Loucy (cell line): ENCODE measurements around the gene MBP.

Experiments
- EZH2phosphoT487 ChIP-seq: fragments of 200-600 bp; IDR thresholded peaks from 2 replicates; pipeline ENCODE4 v1.6.1; 2018; ENCODE audit warnings: antibody characterized with exemption, mild to moderate bottlenecking, moderate library complexity, borderline replicate concordance
- TF ChIP-seq, protein P1 (sequence below): fragments of 200-600 bp; sonication (generic); conservative IDR thresholded peaks from 2 replicates; pipeline ENCODE4 v1.5.1; 2014; ENCODE audit warnings: mild to moderate bottlenecking, antibody characterized with exemption, low read length

DNA sequence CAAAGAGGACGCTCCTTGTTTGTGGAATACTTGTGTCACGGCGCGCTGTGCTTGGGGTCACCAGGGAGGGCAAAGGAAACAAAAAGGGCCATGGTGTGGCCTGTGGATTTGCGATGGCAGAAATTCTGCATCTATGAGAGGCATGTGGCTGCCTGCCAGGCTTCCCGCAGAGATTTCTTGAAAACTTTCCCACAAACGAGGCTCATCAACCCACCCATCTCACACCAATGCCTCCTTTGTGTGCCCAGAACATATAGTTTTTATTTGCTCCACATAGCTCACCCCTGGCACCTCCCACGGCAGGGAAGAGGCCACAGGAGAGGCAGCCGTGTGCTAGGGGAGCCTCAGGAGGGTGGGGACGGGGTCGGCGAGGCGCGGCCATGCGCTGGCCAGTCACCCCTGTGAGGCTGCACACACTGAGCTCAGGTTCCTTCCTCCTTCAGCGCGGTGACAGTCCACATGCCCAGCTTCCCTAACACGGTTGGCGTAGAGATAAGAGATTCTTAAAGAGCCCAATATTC is 100.3 kb downstream of the MBP start:
- TF ChIP-seq, protein P1, sequence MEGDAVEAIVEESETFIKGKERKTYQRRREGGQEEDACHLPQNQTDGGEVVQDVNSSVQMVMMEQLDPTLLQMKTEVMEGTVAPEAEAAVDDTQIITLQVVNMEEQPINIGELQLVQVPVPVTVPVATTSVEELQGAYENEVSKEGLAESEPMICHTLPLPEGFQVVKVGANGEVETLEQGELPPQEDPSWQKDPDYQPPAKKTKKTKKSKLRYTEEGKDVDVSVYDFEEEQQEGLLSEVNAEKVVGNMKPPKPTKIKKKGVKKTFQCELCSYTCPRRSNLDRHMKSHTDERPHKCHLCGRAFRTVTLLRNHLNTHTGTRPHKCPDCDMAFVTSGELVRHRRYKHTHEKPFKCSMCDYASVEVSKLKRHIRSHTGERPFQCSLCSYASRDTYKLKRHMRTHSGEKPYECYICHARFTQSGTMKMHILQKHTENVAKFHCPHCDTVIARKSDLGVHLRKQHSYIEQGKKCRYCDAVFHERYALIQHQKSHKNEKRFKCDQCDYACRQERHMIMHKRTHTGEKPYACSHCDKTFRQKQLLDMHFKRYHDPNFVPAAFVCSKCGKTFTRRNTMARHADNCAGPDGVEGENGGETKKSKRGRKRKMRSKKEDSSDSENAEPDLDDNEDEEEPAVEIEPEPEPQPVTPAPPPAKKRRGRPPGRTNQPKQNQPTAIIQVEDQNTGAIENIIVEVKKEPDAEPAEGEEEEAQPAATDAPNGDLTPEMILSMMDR: no peak
- TF ChIP-seq EZH2phosphoT487: no peak
